ENCODE measurements around the gene HOMER2.
"Not testable (repeated sequence)": the region's sequence is repeated elsewhere in the genome, so short reads cannot be mapped to it uniquely, and the experiment has no call there.

The HOMER2 gene

DNA sequence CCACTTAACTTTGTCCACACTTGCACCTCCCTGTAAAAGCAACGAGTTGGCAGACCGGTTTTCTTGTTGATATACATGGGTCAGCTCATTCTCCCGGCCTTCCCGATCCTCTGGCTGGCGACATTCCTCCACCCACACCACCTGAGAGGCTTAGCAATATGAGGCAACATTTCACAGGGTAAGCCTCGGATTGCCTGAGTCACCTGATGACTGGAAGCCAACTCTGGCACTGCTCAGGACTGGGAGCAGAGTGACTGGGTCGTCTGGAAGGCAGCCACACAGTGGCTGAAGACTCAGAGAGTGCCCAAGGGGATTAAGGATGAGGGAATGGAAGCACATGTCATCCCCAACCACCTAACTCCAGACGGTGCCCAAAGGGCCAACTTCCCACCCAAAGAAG, 9.8 kb downstream of the HOMER2 start:
- H3K4me3 ChIP-seq (ENCODE audit: low read depth, low read length) = no peak overlapping the region
- TF ChIP-seq, protein P1, sequence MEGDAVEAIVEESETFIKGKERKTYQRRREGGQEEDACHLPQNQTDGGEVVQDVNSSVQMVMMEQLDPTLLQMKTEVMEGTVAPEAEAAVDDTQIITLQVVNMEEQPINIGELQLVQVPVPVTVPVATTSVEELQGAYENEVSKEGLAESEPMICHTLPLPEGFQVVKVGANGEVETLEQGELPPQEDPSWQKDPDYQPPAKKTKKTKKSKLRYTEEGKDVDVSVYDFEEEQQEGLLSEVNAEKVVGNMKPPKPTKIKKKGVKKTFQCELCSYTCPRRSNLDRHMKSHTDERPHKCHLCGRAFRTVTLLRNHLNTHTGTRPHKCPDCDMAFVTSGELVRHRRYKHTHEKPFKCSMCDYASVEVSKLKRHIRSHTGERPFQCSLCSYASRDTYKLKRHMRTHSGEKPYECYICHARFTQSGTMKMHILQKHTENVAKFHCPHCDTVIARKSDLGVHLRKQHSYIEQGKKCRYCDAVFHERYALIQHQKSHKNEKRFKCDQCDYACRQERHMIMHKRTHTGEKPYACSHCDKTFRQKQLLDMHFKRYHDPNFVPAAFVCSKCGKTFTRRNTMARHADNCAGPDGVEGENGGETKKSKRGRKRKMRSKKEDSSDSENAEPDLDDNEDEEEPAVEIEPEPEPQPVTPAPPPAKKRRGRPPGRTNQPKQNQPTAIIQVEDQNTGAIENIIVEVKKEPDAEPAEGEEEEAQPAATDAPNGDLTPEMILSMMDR (IDR thresholded peaks at IDR 0.05; ENCODE audit: borderline replicate concordance, insufficient read depth, low read depth, low read length) = no peak

DNA sequence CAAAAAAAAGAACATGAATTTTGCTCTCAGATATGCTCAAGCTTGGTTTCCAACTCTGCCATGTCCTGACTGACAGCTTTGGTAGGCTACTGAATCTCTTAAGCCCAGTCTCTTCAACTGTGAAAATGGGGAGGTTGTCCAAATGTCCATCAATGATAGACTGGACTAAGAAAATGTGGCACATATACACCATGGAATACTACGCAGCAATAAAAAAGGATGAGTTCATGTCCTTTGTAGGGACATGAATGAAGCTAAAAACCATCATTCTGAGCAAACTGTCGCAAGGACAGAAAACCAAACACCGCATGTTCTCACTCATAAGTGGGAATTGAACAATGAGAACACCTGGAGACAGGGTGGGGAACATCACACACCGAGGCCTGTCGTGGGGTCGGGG, 12.8 kb downstream of the HOMER2 start:
- H3K4me3 ChIP-seq (ENCODE audit: low read depth, low read length) = not testable (repeated sequence)

DNA sequence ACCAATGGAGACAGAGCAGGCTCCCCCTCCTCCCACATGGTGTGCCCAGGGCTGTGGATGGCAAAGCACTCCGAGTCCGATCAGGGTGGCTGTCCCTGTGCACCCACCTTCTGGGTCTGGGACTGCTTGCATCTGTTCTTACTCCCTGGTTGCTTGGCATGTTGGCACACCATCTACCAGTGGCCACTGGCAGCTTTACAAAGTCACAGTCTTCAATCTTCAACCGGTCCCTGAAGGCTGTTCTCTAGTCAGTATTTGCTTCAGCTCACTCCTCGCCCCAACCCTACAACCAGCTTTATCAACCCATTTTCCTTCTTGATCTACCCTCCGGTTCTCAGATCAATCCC, 14.8 kb downstream of the HOMER2 start:
- TF ChIP-seq, protein P1 (IDR thresholded peaks at IDR 0.05; ENCODE audit: borderline replicate concordance, insufficient read depth, low read depth, low read length) = no peak
- no peak overlapping the region for H3K4me3 ChIP-seq (ENCODE audit: low read depth, low read length)

DNA sequence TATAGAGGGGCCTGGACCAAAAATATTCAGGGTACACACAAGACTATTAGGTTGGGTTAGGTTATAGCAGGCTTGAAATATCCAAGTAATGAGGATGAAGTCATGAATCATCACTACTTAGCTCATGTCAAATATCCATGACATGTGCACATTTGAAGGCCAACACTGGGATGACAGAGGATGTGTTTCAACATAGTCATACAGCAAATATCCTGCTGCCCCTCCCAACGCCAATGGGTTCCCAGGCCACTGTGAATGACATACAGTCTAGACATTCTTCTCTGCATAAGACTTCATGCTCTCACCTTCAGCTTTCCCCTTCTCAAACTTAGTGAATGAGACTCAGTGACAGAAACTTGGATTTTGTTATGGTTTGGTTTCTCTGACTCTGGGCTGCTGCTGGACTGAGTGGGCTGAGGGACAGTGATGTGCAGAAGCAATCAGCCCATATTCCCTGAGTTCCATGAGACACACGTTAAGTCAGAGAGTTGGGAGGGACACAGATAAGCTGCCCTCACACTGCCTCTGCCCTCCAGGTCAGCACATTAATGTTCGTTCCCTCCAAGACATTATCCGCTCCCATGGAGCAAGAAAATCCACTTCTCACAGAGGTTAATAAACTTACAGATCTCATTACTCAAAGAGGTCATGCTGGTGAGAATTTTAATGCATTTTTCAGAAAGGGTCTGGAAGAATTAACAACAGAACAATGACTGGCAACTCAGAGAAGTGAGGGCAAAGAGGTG, 15.4 kb downstream of the HOMER2 start:
- no peak overlapping the region for H3K4me3 ChIP-seq (ENCODE audit: low read depth, low read length)
- TF ChIP-seq, protein P1 (IDR thresholded peaks at IDR 0.05; ENCODE audit: borderline replicate concordance, insufficient read depth, low read depth, low read length) = no peak

DNA sequence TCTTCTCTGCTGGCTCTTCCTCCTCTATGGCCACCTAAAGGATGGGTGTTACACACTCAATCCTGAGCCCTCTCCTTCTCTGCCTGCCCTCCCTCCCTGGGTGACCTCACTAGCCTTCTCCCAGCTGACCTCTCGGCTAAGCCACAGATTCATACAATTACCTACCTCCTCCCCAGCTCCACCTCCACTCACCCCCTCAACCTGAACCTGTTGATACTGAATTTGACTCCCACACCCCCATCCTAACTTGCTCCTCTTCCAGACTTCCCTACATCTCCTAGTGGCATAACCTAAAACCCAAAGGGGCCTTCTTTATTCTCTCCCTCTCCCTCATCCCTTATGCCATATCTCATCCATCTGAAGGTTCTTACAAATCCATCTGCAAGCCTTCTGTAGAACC, 17.1 kb downstream of the HOMER2 start:
- no peak overlapping the region for H3K4me3 ChIP-seq (ENCODE audit: low read depth, low read length)
- TF ChIP-seq, protein P1 (IDR thresholded peaks at IDR 0.05; ENCODE audit: borderline replicate concordance, insufficient read depth, low read depth, low read length) = no peak

DNA sequence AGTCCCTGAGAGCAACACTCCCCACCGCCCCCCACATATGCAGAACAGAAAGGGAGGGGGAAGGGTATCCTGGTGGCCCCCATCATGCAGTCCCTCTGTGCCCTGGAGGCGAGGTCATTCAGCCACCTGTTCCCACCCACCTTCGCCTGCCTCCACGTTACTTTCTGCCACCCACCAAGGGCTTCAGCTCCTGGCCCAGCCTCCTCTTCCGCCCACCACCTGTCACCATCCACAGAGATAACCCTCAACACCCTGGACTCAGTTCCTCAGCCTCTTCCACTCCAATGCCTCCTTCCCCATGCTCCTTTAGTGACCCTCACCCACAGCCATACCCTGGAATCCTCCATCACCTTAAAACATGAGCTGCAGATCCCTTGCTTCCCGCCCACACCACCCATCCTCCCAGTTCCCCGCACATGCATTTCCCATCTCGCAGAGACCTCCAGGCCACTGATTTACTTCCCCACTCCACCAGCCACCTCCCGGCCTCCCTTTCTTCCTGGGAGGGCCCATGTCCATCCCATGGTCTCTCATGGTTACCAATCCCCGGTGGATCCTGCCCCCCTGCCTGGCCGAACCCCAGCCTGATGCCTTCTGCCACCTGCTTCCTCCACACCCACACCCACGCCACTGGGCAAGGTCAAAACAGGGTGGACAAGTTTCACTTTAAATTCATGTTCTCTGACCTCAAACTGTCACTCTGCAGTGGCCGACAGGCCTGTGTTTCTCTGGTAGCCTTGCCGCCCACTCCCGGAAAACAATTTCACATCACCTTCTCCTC, 18.2 kb downstream of the HOMER2 start:
- TF ChIP-seq, protein P1 (IDR thresholded peaks at IDR 0.05; ENCODE audit: borderline replicate concordance, insufficient read depth, low read depth, low read length) = no peak
- H3K4me3 ChIP-seq (ENCODE audit: low read depth, low read length) = no peak overlapping the region

DNA sequence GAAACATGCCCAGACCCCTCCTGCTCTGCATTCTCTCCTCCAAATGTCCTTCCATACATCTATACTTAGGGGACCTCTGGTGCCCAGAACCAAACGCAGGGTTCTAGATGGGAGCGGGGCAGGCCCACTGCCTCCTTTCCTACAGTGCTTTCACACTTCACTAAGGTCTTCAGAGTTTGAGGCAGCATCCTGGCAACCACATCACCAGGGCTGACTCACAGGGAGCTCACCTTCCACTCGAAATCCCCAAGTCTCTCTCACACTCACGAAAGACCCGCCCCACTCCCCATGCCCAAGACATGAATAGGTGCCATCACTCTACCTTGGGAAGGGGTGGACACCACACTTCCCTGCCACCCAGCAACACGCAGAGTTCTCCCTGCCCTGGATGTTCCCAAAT, 18.9 kb downstream of the HOMER2 start:
- H3K4me3 ChIP-seq (ENCODE audit: low read depth, low read length) = no peak overlapping the region
- TF ChIP-seq, protein P1 (IDR thresholded peaks at IDR 0.05; ENCODE audit: borderline replicate concordance, insufficient read depth, low read depth, low read length) = no peak

Measured in GM12875 (cell line).